HepG2 (cell line): ENCODE measurements around the gene MEX3A. TPM values are rescaled to one million over a fixed set of nuclear protein-coding genes. Genes with fewer than 3 reads are reported as not detected.

Source experiments
- BRF2 ChIP-seq: sonication (generic); formaldehyde crosslinking; IDR thresholded peaks from 2 replicates; pipeline ENCODE4 v1.8.1; 2022; ENCODE audit warnings: mild to moderate bottlenecking, missing genetic modification reagents
- CHD4 ChIP-seq: fragments of 200-600 bp; sonication (generic); IDR thresholded peaks from 2 replicates; pipeline ENCODE4 v1.7.0; 2017; ENCODE audit warnings: mild to moderate bottlenecking, low read length, borderline replicate concordance
- GATA4 ChIP-seq: sonication (generic); IDR thresholded peaks from 2 replicates; pipeline ENCODE4 v1.6.1; 2016; ENCODE audit warnings: antibody characterized with exemption, low read depth, borderline replicate concordance
- GLMP ChIP-seq: sonication (generic); formaldehyde crosslinking; IDR thresholded peaks from 2 replicates; pipeline ENCODE4 v1.9.0; 2021; ENCODE audit warnings: missing genetic modification reagents, mild to moderate bottlenecking, borderline replicate concordance
- HNF1A ChIP-seq, 2 experiments: sonication (generic) in 1 of 2; formaldehyde crosslinking in 1 of 2; IDR thresholded peaks; 2 replicates each; pipeline versions ENCODE4 v1.4.0 to v1.6.1; 2016 to 2020; ENCODE audit warnings: borderline replicate concordance in 1 of 2, low read depth in 1 of 2, mild to moderate bottlenecking in 1 of 2, missing genetic modification reagents in 1 of 2
- ISL2 ChIP-seq: sonication (generic); formaldehyde crosslinking; IDR thresholded peaks from 2 replicates; pipeline ENCODE4 v1.5.0; 2020; ENCODE audit warnings: missing genetic modification reagents
- MYPOP ChIP-seq: sonication (generic); formaldehyde crosslinking; IDR thresholded peaks from 2 replicates; pipeline ENCODE4 v1.8.1; 2023; ENCODE audit warnings: mild to moderate bottlenecking, moderate library complexity, missing genetic modification reagents
- PHF20 ChIP-seq: sonication (generic); formaldehyde crosslinking; IDR thresholded peaks from 2 replicates; pipeline ENCODE4 v1.5.0; 2020; ENCODE audit warnings: mild to moderate bottlenecking, missing genetic modification reagents
- SAP130 ChIP-seq: IDR thresholded peaks from 2 replicates; pipeline ENCODE4 v1.6.1; 2016; ENCODE audit warnings: low read depth
- SNAPC5 ChIP-seq: sonication (generic); formaldehyde crosslinking; IDR thresholded peaks from 2 replicates; pipeline ENCODE4 v1.8.1; 2023; ENCODE audit warnings: mild to moderate bottlenecking, missing genetic modification reagents, borderline replicate concordance
- TFDP2 ChIP-seq: sonication (generic); formaldehyde crosslinking; IDR thresholded peaks from 2 replicates; pipeline ENCODE4 v1.4.0; 2020; ENCODE audit warnings: missing genetic modification reagents
- THAP8 ChIP-seq: sonication (generic); formaldehyde crosslinking; IDR thresholded peaks from 2 replicates; pipeline ENCODE4 v1.5.1; 2020; ENCODE audit warnings: missing genetic modification reagents, mild to moderate bottlenecking, borderline replicate concordance
- ZBTB20 ChIP-seq: sonication (generic); formaldehyde crosslinking; IDR thresholded peaks from 2 replicates; pipeline ENCODE4 v1.8.1; 2023; ENCODE audit warnings: missing genetic modification reagents, low read depth, mild to moderate bottlenecking, borderline replicate concordance
- ZBTB43 ChIP-seq: sonication (generic); formaldehyde crosslinking; conservative IDR thresholded peaks from 2 replicates; pipeline ENCODE4 v1.4.0; 2020; ENCODE audit warnings: missing genetic modification reagents
- ZFYVE20 ChIP-seq: sonication (generic); formaldehyde crosslinking; IDR thresholded peaks from 2 replicates; pipeline ENCODE4 v1.8.0; 2023; ENCODE audit warnings: low read depth, mild to moderate bottlenecking, moderate library complexity, missing genetic modification reagents, borderline replicate concordance
- ZNF496 ChIP-seq: sonication (generic); formaldehyde crosslinking; IDR thresholded peaks from 2 replicates; pipeline ENCODE4 v1.8.1; 2023; ENCODE audit warnings: mild to moderate bottlenecking, moderate library complexity, missing genetic modification reagents; ENCODE audit not compliant: insufficient replicate concordance
- ZNF782 ChIP-seq: sonication (generic); formaldehyde crosslinking; IDR thresholded peaks from 2 replicates; pipeline ENCODE4 v1.4.0; 2020; ENCODE audit warnings: missing genetic modification reagents, mild to moderate bottlenecking, borderline replicate concordance
- polyA plus RNA-seq, 8 experiments: library from polyadenylated mRNA; depleted of rRNA in 3 of 8; stranded (reverse) in 7 of 8; unstranded in 1 of 8; fragments of >200 nt; fragmentation: Illumina TruSeq in 4 of 8; extraction: Trizol in 4 of 8; gene quantifications; 2 replicates each; pipeline versions ENCODE4 v1.2.1 to v1.2.3, GENCODE V29; 2011 to 2016; ENCODE audit warnings: low read depth in 4 of 8, missing spikeins in 1 of 8, mixed read lengths in 1 of 8; ENCODE audit not compliant: insufficient read depth in 1 of 8
- total RNA-seq, 5 experiments: library from RNA; depleted of rRNA; stranded (reverse); fragments of >200 nt; fragmentation: Illumina TruSeq; extraction: Trizol; gene quantifications; 2 replicates each; pipeline ENCODE4 v1.2.3, GENCODE V29; 2016; ENCODE audit warnings: low read depth in 1 of 5

MEX3A gene
- total and polyA plus RNA-seq, 2 of the 13 experiments (the other 11 are each of a cell fraction or from before 2014, with no cell fraction given): 7.6 to 9.1 TPM

GRCh38 chr1:156086256-156086662 lies 4.0 kb upstream of the MEX3A start (continued):
- TF ChIP-seq SNAPC5 (CRISPR knock-in tag) (no peak), THAP8 (no peak), GLMP (CRISPR knock-in tag) (no peak), ZBTB43 (CRISPR knock-in tag) (0 out of 2 replicates have a peak, but pooled peaks have one; percentile 34), ZNF782 (CRISPR knock-in tag) (no peak), PHF20 (CRISPR knock-in tag) (no peak), ZFYVE20 (CRISPR knock-in tag) (no peak), MYPOP (CRISPR knock-in tag) (peak; percentile 69; the same call in 1 of the 2 replicates), ZNF496 (no peak), SAP130 (peak; percentile 95), CHD4 (peak; percentile 80; the same call in 1 of the 2 replicates), BRF2 (CRISPR knock-in tag) (0 out of 2 replicates have a peak, but pooled peaks have one; percentile 60), ISL2 (CRISPR knock-in tag) (peak; percentile 86), HNF1A (IDR thresholded peaks at IDR 0.05; ENCODE audit: low read depth) (peak; percentile 74), HNF1A (CRISPR knock-in tag; IDR thresholded peaks at IDR 0.05; ENCODE audit: borderline replicate concordance) (peak; percentile 78; the same call in 1 of the 2 replicates), TFDP2 (CRISPR knock-in tag) (no peak), ZBTB20 (CRISPR knock-in tag) (peak; percentile 78; the same call in 1 of the 2 replicates), GATA4 (peak; percentile 52; the same call in 1 of the 2 replicates)
